H1 (cell line): ENCODE results near the gene HS6ST3. TPM values are rescaled to one million over a fixed set of nuclear protein-coding genes. Genes with fewer than 3 reads are reported as not detected.
A peak's percentile ranks its signal among the peaks of the same experiment; 100 is the strongest.

Source experiments
- BCL11A ChIP-seq, 2 experiments: IDR thresholded peaks; one replicate each; pipeline ENCODE4 v1.6.1; 2011; ENCODE audit warnings: low read depth in 2 of 2, low read length in 2 of 2, mild to moderate bottlenecking in 2 of 2
- PHF8 ChIP-seq: fragments of 200-600 bp; sonication (generic); conservative IDR thresholded peaks from 2 replicates; pipeline ENCODE4 v1.7.1; 2012; ENCODE audit warnings: low read depth, mild to moderate bottlenecking, inconsistent platforms, low read length, moderate library complexity
- RNF2 ChIP-seq: fragments of 200-900, 300-1000 bp; sonication (generic); IDR thresholded peaks from 2 replicates; pipeline ENCODE4 v1.7.1; 2016; ENCODE audit warnings: borderline replicate concordance, low read depth, mild to moderate bottlenecking, antibody characterized with exemption, low read length; ENCODE audit not compliant: poor library complexity, severe bottlenecking; ENCODE audit errors: missing control alignments
- SAP30 ChIP-seq: fragments of 300-600 bp; sonication (generic); IDR thresholded peaks from 2 replicates; pipeline ENCODE4 v1.7.1; 2012; ENCODE audit warnings: low read length, moderate library complexity, mild to moderate bottlenecking, inconsistent platforms; ENCODE audit not compliant: insufficient read depth, insufficient replicate concordance
- SUZ12 ChIP-seq: fragments of 200-600 bp; sonication (generic); IDR thresholded peaks from 2 replicates; pipeline ENCODE4 v1.6.1; 2012; ENCODE audit warnings: mild to moderate bottlenecking, inconsistent platforms, low read length, moderate library complexity, mixed read lengths
- TEAD4 ChIP-seq: IDR thresholded peaks from 2 replicates; pipeline ENCODE4 v1.6.1; 2012; ENCODE audit warnings: low read depth, low read length, inconsistent platforms, mixed read lengths
- polyA plus RNA-seq, 7 experiments: library from polyadenylated mRNA; depleted of rRNA in 3 of 7; stranded (reverse) in 5 of 7; unstranded in 2 of 7; fragments of >200 nt in 5 of 7; fragments of 200-250 nt in 2 of 7; gene quantifications; 1 replicate in 5 of 7; 2 replicates in 1 of 7; 4 replicates in 1 of 7; pipeline versions ENCODE4 v1.2.1 to v1.2.3, GENCODE V29; 2011 to 2013; ENCODE audit warnings: missing spikeins in 2 of 7, mixed read lengths in 2 of 7
- total RNA-seq: library from RNA; stranded (reverse); fragmentation: NEBNext Ultra II Directional; extraction: Animal tissue kit (Norgen Biotek cat#: 25700); gene quantifications from 2 replicates; pipeline ENCODE4 v1.2.1, GENCODE V29; 2021

Gene HS6ST3
- total and polyA plus RNA-seq, 2 of the 8 experiments (the other 6 are each of a cell fraction or from before 2014, with no cell fraction given): 0.45 to 1.2 TPM

GRCh38 chr13:96091164-96092117 is 1.5 kb downstream of the HS6ST3 start (continued):
- peak; percentile 88 for TF ChIP-seq SUZ12
- no peak for TF ChIP-seq SAP30
- 0 out of 2 replicates have a peak, but pooled peaks have one; percentile 22 for TF ChIP-seq PHF8
- no peak for TF ChIP-seq TEAD4
- peak; percentile 55 for TF ChIP-seq RNF2
- no peak for TF ChIP-seq BCL11A (IDR thresholded peaks at IDR 0.05; ENCODE audit: low read depth in 2 of 2, low read length in 2 of 2)
